Activated CD4-positive, alpha-beta memory T cell treated with anti-CD3 and anti-CD28 coated beads, Interleukin-2, amount 10 ng/mL, durations not matched to agents 7 days and 5 days (primary cell): ENCODE measurements around the gene MBD5. TPM values are rescaled to one million over a fixed set of nuclear protein-coding genes. Genes with fewer than 3 reads are reported as not detected.

Source experiments
- CTCF ChIA-PET: fragments of 350-600 bp; sonication (Branson Sonifier 250); formaldehyde crosslinking; loops from one replicate; lab custom pipeline; 2021; ENCODE audit warnings: antibody characterized with exemption, inconsistent platforms; lab: Charles Lee
- POLR2A ChIA-PET: fragments of 350-600 bp; sonication (Branson Sonifier 250); formaldehyde crosslinking; loops from one replicate; lab custom pipeline; 2021; ENCODE audit warnings: antibody characterized with exemption; lab: Charles Lee
- DNase-seq: peaks from one replicate; pipeline ENCODE4 v3.0.0-alpha.2; 2020
- H3K27ac Mint-ChIP-seq: one replicate; pipeline ENCODE4 v1.8.0; 2021; ENCODE audit warnings: mild to moderate bottlenecking, mixed read lengths
- H3K27me3 Mint-ChIP-seq: one replicate; pipeline ENCODE4 v1.8.0; 2021; ENCODE audit warnings: mixed read lengths
- H3K36me3 Mint-ChIP-seq: one replicate; pipeline ENCODE4 v1.8.0; 2021; ENCODE audit warnings: low read depth, mixed read lengths
- H3K4me1 Mint-ChIP-seq: one replicate; pipeline ENCODE4 v1.8.0; 2021; ENCODE audit warnings: mixed read lengths
- H3K4me3 Mint-ChIP-seq: one replicate; pipeline ENCODE4 v1.8.0; 2021; ENCODE audit warnings: mild to moderate bottlenecking, mixed read lengths
- H3K9me3 Mint-ChIP-seq: one replicate; pipeline ENCODE4 v1.8.0; 2021; ENCODE audit warnings: mixed read lengths
- total RNA-seq, 2 experiments: library from RNA; stranded (reverse); gene quantifications; one replicate each; pipeline ENCODE4 v1.2.3, GENCODE V29; 2021

MBD5 gene
- total RNA-seq, 2 experiments from 2014 or later, result 30.7 to 35.8 TPM

DNA sequence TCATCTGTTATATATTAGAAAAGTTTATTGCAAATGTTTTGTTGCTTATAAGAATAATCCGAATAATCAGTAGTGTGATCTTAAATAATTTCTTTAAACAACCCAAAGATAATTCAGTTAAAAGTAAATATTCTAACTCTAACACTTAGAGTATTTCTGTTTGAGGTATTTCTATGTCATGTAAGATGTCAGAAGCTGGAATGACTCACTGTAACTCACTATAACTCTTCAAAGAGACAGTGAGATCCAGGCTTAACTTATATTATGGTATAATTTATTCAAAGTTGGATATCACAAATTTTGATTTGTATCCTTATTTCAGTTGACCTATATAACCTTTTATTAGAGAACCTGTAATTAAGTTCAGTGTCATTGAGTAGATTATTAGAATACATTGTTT, 6.9 kb downstream of the MBD5 start:
- CTCF ChIA-PET, result no interaction called here
- DNase-seq, result no peak
- H3K4me3 Mint-ChIP-seq, result no peak overlapping the region
- H3K9me3 Mint-ChIP-seq, result no peaks in the 10 kb centered on the region
- no peaks in the 10 kb centered on the region for H3K27me3 Mint-ChIP-seq
- POLR2A ChIA-PET, result no interaction called here
- peaks cover 8% of the 10 kb centered on the region for H3K36me3 Mint-ChIP-seq
- no peak overlapping the region for H3K27ac Mint-ChIP-seq
- peaks cover 23% of the 10 kb centered on the region for H3K4me1 Mint-ChIP-seq

DNA sequence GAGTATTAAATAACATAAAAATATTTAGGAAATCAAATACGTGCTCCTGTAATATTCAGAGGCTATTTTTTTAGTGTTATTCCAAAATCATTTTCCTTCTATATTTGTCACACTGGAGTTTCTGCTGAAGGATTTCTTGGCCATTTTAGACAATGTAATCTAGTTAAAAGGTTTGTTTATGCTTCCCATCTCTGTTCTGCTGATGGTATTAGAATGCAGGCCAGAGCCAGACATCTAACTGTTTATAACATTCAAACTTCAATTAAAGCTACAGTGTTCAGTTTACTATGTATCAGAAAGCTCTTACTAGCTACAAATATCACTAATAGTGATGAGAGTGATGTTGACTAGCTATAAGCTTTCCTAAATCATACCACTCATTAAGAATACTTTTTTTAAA, 7.9 kb downstream of the MBD5 start:
- H3K27ac Mint-ChIP-seq, result no peak overlapping the region
- H3K4me1 Mint-ChIP-seq, result peaks cover 15% of the 10 kb centered on the region
- H3K36me3 Mint-ChIP-seq, result peaks cover 8% of the 10 kb centered on the region
- POLR2A ChIA-PET, result interaction anchor here (2.0 kb wide), 1 partner anchor 8 kb away, joined by 8 read pairs; the partner anchor contains the start of genes MBD5 and ORC4
- DNase-seq, result no peak
- no peaks in the 10 kb centered on the region for H3K27me3 Mint-ChIP-seq
- CTCF ChIA-PET, result interaction anchor here (1.7 kb wide), 1 partner anchor 481 kb away, joined by 5 read pairs; no protein-coding TSS in a partner anchor
- H3K9me3 Mint-ChIP-seq, result no peaks in the 10 kb centered on the region
- no peak overlapping the region for H3K4me3 Mint-ChIP-seq

DNA sequence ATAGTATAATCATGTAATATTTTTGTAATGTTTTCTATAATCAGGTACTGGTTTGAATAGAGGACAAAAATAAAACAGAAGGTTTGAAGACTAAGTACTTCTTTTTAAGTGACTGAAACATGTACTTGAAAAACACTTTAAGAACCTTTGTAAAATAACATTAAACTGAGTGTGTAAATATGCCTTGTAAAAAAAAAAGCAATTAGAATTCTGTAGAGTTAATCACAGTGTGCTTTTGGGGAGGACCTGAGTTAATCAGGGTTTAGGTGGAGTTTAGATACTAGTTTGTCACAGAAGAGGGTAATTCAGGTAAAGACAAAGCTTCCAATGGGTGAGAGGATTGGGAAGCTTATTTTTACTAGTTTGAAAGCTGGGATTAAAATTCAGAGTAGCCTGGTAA, 10.3 kb downstream of the MBD5 start:
- no peak for DNase-seq
- Mint-ChIP-seq H3K36me3 (peaks cover 3% of the 10 kb centered on the region), H3K27me3 (no peaks in the 10 kb centered on the region), H3K27ac (no peak overlapping the region), H3K4me1 (peaks cover under 1% of the 10 kb centered on the region), H3K4me3 (no peak overlapping the region), H3K9me3 (no peaks in the 10 kb centered on the region)
- CTCF ChIA-PET, result interaction anchor here (0.8 to 1.2 kb wide), 2 partner anchors 10 to 478 kb away, joined by 3 to 4 read pairs; partner anchors contain the start of genes MBD5 and ORC4
- POLR2A ChIA-PET, result no interaction called here

DNA sequence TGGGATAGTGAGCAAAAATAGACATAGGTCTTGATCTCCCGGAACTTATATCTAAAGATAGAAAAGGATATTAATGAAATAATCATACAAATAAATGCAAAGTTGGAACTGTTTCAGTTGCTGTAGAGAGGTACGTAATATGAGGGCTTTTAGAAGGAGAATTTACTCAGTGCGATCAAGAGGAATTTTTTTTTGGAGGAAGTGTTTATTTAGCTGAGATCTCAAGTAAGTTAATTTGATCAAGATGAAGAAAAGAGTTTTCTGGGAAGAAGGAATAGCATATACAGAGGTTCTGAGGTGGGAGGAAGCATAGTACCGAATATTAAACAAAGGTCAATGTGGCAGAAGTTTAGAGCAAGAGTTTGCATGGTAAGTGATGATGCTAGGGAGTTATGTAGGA, 11.3 kb downstream of the MBD5 start:
- Mint-ChIP-seq H3K9me3 (no peaks in the 10 kb centered on the region), H3K36me3 (no peaks in the 10 kb centered on the region), H3K27ac (no peak overlapping the region), H3K27me3 (no peaks in the 10 kb centered on the region), H3K4me1 (no peaks in the 10 kb centered on the region), H3K4me3 (no peak overlapping the region)
- CTCF ChIA-PET, result interaction anchor here (0.8 to 1.2 kb wide), 2 partner anchors 11 to 477 kb away, joined by 3 to 4 read pairs; partner anchors contain the start of genes MBD5 and ORC4
- DNase-seq, result no peak
- POLR2A ChIA-PET, result interaction anchor here (1.1 to 1.4 kb wide), 2 partner anchors 10 to 11 kb away, joined by 3 to 5 read pairs; partner anchors contain the start of genes MBD5 and ORC4

DNA sequence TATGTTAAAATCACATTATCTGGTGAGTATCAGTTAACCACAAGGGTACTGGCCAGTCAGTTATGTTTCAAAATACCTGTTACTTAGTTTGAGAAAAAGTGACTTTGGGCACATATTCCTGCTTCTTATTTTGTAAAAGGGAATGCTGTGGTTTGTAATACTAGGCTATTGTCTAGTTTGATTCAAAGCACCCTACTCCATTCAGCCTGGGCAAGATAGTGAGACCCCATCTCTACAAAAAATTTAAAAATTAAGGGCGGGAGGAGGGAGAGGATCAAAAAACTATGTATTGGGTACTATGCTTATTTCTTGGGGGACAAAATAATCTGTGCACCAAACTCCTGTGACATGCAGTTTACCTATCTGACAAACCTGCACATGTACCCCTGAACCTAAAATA, 18.9 kb downstream of the MBD5 start:
- H3K9me3 Mint-ChIP-seq, result no peaks in the 10 kb centered on the region
- H3K4me1 Mint-ChIP-seq, result no peaks in the 10 kb centered on the region
- H3K27me3 Mint-ChIP-seq, result no peaks in the 10 kb centered on the region
- ChIA-PET POLR2A (no interaction called here), CTCF (no interaction called here)
- DNase-seq, result no peak
- no peaks in the 10 kb centered on the region for H3K36me3 Mint-ChIP-seq
- H3K4me3 Mint-ChIP-seq, result no peak overlapping the region
- no peak overlapping the region for H3K27ac Mint-ChIP-seq

DNA sequence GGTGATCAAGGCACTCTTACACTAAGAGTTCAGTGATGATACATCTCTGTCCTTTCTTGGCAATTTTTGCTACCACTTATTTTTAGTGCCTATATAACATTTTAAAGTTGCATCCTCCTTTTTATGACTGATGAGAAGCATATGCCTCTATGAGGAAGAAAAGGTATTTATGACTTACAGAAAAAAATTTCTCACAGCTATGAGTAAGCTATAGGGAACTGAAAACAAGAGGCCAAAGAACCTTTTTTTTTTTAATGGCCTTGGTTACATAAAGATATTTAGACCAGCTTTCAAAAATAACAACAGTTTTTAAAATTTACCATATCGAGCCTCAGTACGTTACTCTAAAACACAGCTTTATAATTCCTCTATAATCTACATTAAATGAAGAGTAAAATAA, 21.3 kb downstream of the MBD5 start:
- H3K4me3 Mint-ChIP-seq, result no peak overlapping the region
- H3K9me3 Mint-ChIP-seq, result no peaks in the 10 kb centered on the region
- no peaks in the 10 kb centered on the region for H3K36me3 Mint-ChIP-seq
- peaks cover 9% of the 10 kb centered on the region for H3K4me1 Mint-ChIP-seq
- ChIA-PET POLR2A (no interaction called here), CTCF (interaction anchor here (1.4 kb wide), 1 partner anchor 18 kb away, joined by 3 read pairs; no protein-coding TSS in a partner anchor)
- H3K27me3 Mint-ChIP-seq, result no peaks in the 10 kb centered on the region
- H3K27ac Mint-ChIP-seq, result no peak overlapping the region
- DNase-seq, result no peak

DNA sequence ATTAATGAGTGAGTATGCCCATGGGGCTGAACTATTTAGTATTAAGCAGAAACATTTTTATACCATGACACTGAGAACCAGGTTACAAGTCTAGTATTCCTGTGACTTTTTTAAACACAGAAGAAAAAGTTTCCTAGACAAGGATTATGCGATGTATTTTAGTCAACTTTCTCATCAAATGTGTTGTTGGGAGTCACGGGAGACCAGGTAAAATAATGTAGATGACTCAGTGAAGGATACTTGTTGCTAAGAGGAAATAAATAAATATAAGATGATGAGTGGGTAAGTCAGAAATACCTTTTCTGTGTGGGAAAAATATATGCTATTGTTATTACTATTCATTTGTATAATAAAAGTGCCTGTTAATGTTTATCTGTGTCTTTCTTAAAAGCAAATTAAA, 23.4 kb downstream of the MBD5 start:
- no peak overlapping the region for H3K27ac Mint-ChIP-seq
- H3K4me1 Mint-ChIP-seq, result peaks cover 21% of the 10 kb centered on the region
- ChIA-PET POLR2A (no interaction called here), CTCF (no interaction called here)
- H3K27me3 Mint-ChIP-seq, result no peaks in the 10 kb centered on the region
- H3K4me3 Mint-ChIP-seq, result no peak overlapping the region
- H3K9me3 Mint-ChIP-seq, result no peaks in the 10 kb centered on the region
- DNase-seq, result no peak
- H3K36me3 Mint-ChIP-seq, result no peaks in the 10 kb centered on the region

DNA sequence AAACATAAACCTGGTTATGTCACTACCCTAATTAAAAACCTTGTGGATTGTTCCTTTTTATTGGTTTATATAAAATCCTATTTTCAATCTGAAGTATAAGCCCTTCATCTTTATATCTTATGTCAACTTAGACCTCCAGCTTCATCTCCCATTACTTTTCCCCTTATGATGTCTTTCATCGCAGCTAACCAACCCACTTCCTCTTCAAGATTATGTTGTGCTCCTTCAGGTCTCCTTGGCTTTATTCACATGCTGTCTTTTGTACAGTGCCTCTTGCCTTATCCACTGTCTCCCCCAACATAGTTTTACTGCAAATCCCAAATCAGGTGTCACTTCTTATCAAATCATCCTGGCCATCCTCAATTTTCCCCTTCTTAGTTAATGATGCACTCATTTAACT, 25.9 kb downstream of the MBD5 start:
- no peak for DNase-seq
- ChIA-PET CTCF (no interaction called here), POLR2A (no interaction called here)
- Mint-ChIP-seq H3K27me3 (no peaks in the 10 kb centered on the region), H3K36me3 (no peaks in the 10 kb centered on the region), H3K27ac (no peak overlapping the region), H3K9me3 (no peaks in the 10 kb centered on the region), H3K4me3 (no peak overlapping the region), H3K4me1 (peaks cover 26% of the 10 kb centered on the region)

DNA sequence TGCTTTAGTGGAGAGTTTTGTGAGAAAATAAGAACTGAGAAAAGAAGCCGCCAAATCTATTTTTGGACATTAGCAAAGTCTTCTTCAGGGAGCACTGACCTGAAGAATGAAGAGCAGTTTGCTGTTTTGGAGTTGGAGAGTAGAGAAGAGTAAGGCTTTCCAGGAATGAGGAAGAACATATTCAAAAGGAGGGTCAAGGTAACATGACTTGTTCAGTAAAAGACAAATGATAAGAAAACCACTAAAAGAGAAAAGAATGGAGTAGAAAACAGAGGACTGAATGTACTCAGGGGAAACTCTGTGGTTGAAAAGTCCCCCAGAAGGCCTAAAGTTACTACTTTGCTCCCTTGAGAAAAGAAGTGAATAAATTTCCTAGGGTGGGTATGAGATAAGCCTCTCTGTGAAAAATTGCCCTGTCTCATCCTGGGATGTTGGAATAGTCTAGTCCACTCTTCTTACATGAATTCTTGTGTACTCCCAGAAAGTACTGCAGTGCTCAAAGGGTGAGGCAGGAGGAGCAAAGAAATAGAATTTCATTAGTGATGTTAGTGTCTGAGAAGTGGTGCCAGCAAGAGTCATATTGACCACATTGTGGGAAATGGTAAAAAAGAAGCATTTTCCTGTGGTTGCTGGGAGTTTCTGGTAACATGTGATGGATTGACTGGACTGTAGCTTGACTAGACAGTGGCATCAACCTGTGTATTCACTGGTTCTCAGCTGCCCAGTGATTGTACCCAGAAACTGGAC, 27.8 kb downstream of the MBD5 start:
- ChIA-PET CTCF (no interaction called here), POLR2A (no interaction called here)
- H3K9me3 Mint-ChIP-seq, result no peaks in the 10 kb centered on the region
- no peaks in the 10 kb centered on the region for H3K27me3 Mint-ChIP-seq
- no peak overlapping the region for H3K4me3 Mint-ChIP-seq
- H3K27ac Mint-ChIP-seq, result no peak overlapping the region
- H3K36me3 Mint-ChIP-seq, result peaks cover 7% of the 10 kb centered on the region
- peaks cover 26% of the 10 kb centered on the region for H3K4me1 Mint-ChIP-seq
- no peak for DNase-seq

DNA sequence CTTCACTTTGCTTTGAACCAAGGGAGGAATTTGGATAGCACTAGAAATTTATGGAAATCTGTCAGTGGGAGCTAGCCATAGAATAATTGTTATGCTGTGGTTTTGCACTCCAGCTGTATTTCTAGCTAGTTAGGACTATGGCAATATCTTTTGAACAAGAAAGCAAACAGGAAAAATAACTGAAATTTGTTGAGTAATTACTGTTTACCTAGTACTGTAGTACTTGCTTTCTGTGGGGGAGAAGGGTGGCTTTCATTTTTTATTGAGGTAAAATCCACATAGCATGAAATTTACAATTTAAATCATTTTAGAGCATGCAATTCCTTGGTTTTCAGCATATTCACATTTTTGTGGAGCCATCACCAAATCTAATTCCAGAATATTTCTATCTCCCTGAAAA, 28.4 kb downstream of the MBD5 start:
- POLR2A ChIA-PET, result no interaction called here
- no peak for DNase-seq
- peaks cover 7% of the 10 kb centered on the region for H3K36me3 Mint-ChIP-seq
- no peaks in the 10 kb centered on the region for H3K27me3 Mint-ChIP-seq
- no peaks in the 10 kb centered on the region for H3K9me3 Mint-ChIP-seq
- CTCF ChIA-PET, result no interaction called here
- peaks cover 26% of the 10 kb centered on the region for H3K4me1 Mint-ChIP-seq
- no peak overlapping the region for H3K4me3 Mint-ChIP-seq
- H3K27ac Mint-ChIP-seq, result no peak overlapping the region

DNA sequence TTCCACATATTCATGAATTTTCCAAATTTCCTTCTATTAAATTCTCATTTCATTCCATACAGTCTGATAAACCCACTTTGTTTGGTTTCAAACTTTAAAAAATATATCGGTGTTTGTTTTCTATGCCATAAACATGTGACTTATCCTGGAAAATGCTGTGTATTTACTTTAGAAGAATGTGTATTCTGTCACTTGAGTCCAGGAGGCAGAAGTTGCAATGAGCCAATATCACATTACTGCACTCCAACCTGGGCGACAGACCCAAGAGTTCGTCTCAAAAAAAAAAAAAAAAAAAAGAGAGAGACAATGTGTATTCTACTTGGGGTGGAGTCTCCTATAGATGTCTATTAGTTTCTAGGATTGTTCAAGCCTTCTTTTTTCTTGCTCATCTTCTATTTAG, 31.8 kb downstream of the MBD5 start:
- Mint-ChIP-seq H3K27me3 (no peaks in the 10 kb centered on the region), H3K36me3 (peaks cover 9% of the 10 kb centered on the region), H3K4me1 (peaks cover 17% of the 10 kb centered on the region), H3K4me3 (no peak overlapping the region), H3K9me3 (no peaks in the 10 kb centered on the region), H3K27ac (no peak overlapping the region)
- CTCF ChIA-PET, result no interaction called here
- POLR2A ChIA-PET, result no interaction called here
- DNase-seq, result no peak

DNA sequence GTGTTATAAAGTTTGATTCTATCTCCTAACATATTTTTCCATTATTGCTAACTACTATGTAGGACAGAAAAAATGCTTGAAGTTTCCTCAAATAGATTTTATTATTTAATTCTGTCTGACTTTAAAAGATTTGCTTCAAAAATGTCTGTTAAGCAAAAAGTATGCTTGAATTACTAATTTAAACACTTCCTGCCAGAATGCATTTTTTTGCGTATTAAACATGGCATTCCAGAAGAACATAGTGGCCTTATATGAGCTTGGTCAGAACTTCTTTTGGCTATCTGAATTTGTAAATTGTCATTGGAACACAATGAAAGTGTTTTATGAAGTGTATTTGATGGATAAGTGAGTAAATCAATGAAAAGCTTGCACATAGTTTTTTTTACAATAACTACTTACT, 37.8 kb downstream of the MBD5 start:
- H3K36me3 Mint-ChIP-seq, result peaks cover 5% of the 10 kb centered on the region
- H3K27ac Mint-ChIP-seq, result no peak overlapping the region
- ChIA-PET CTCF (no interaction called here), POLR2A (no interaction called here)
- no peak overlapping the region for H3K4me3 Mint-ChIP-seq
- DNase-seq, result no peak
- H3K9me3 Mint-ChIP-seq, result no peaks in the 10 kb centered on the region
- H3K27me3 Mint-ChIP-seq, result no peaks in the 10 kb centered on the region
- H3K4me1 Mint-ChIP-seq, result no peaks in the 10 kb centered on the region

DNA sequence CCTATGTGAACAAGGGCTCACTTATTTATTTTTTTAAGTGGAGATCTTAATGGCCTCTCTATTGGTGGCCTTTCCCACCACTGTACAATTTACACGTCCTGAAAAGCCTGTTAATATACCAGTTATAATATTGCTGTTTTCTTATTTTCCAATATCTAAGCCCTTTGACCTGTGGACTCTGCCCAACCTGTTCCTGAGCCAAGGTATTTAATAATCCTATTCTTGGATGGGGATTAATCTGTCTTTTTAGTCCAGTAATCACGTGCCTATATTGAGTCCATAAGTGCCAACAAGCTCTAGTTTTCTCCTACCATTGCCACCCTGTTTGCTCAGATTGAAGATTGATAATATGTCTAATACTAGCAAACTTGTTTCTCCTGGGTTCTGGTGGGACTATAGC, 42.7 kb downstream of the MBD5 start:
- POLR2A ChIA-PET, result no interaction called here
- H3K4me3 Mint-ChIP-seq, result no peak overlapping the region
- H3K4me1 Mint-ChIP-seq, result no peaks in the 10 kb centered on the region
- CTCF ChIA-PET, result no interaction called here
- no peak overlapping the region for H3K27ac Mint-ChIP-seq
- no peaks in the 10 kb centered on the region for H3K27me3 Mint-ChIP-seq
- H3K9me3 Mint-ChIP-seq, result no peaks in the 10 kb centered on the region
- DNase-seq, result no peak
- H3K36me3 Mint-ChIP-seq, result peaks cover 4% of the 10 kb centered on the region

DNA sequence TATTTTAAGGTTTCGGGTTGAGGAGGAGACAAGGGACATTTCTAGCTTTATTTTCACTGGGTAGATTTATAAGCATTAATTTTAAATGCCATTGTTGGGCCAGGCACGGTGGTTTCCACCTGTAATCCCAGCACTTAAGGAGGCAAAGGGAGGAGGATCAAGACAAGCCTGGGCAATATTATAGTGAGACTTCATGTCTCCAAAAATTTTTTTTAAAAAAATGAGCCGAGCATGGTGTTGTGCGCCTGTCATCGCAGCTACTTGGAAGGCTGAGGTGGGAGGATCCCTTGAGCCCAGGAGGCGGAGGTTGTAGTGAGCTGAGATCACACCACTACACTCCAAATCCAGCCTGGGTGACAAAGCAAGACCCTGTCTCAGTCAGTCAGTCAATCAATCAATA, 45.0 kb downstream of the MBD5 start:
- Mint-ChIP-seq H3K9me3 (no peaks in the 10 kb centered on the region), H3K27me3 (no peaks in the 10 kb centered on the region), H3K4me1 (no peaks in the 10 kb centered on the region), H3K4me3 (no peak overlapping the region), H3K36me3 (peaks cover 4% of the 10 kb centered on the region), H3K27ac (no peak overlapping the region)
- DNase-seq, result no peak
- CTCF ChIA-PET, result no interaction called here
- POLR2A ChIA-PET, result interaction anchor here (1.2 kb wide), 1 partner anchor 42 kb away, joined by 3 read pairs; no protein-coding TSS in a partner anchor
